GM18511 (cell line): ENCODE data around the gene APRT.

Experiments
- ATAC-seq: cut with Tn5 transposase; IDR thresholded peaks from one replicate; pipeline ENCODE4 v1.9.1; 2021; ENCODE audit warnings: mild to moderate bottlenecking, moderate library complexity; ENCODE audit not compliant: unreplicated experiment

Gene APRT

DNA sequence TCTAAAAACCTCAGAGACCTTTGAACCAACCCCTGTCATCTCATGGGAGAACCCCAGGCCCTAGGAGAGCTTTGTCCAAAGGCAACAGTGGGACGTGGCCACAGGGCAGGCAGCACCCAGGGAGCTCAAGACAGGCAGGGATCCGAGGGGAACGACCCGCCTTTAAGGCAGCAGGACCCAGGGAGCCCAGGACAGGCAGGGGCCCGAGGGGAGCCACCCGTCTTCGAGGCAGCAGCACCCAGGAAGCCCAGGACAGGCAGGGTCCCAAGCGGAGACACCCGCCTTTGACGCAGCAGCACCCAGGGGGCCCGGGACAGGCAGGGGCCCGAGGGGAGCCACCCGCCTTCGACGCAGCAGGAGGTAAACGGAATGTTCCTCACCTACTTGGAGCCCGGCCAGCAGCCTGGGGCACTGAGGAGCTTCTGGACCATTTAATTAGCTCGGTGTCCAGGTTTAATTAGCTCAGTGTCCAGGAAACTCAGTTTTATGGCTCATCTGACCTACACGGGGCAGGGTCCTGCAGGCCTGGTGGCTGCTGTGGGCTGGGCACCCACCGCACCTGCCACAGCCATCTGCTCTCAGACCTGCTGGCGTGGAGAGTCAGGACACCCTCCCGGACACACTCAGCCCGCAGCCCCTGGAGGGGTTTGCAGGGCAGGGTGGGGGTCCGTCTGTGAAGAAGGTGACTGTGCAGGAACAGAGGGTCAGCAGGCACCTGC, 51.1 kb downstream of the APRT start:
- no peak for ATAC-seq

DNA sequence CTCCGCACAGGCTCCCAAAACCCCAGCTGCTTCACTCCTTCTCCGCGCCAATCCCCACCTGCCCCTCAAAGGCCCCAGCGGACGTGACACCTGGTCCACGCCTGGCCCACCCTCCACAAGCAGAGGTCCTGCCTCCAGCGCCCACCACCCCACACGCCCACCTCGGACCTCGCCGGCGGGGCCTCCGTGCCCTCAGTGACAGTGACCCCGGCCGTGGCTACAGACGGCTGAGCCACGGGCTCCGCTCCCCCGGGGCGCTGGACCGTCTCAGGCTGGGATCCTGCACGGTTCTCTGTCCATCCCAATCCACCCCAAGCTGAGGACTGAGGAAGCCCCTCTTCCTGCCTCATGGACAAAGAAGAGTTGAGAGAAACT, 51.8 kb downstream of the APRT start:
- ATAC-seq: no peak
